Myocyte (in vitro differentiated cells): ENCODE data around the gene DOK5. TPM values are rescaled to one million over a fixed set of nuclear protein-coding genes. Genes with fewer than 3 reads are reported as not detected.
A peak's percentile ranks its signal among the peaks of the same experiment; 100 is the strongest.
"Not testable (repeated sequence)": the region's sequence is repeated elsewhere in the genome, so short reads cannot be mapped to it uniquely, and the experiment has no call there.

Experiments used
- DNase-seq: peaks from one replicate; pipeline ENCODE4 v3.0.0-alpha.2; 2012; ENCODE audit warnings: low read depth
- polyA plus RNA-seq: library from polyadenylated mRNA; unstranded; fragments of >200 nt; gene quantifications from one replicate; pipeline ENCODE4 v1.2.1, GENCODE V29; 2012; ENCODE audit warnings: missing spikeins
- total RNA-seq: library from RNA; depleted of rRNA; stranded (reverse); fragments of >200 nt; gene quantifications from 2 replicates; pipeline ENCODE4 v1.2.3, GENCODE V29; 2014

The DOK5 gene
- 0.10 and 0.96 TPM in 2 replicates for total RNA-seq
- polyA plus RNA-seq, result 2.4 TPM

DNA sequence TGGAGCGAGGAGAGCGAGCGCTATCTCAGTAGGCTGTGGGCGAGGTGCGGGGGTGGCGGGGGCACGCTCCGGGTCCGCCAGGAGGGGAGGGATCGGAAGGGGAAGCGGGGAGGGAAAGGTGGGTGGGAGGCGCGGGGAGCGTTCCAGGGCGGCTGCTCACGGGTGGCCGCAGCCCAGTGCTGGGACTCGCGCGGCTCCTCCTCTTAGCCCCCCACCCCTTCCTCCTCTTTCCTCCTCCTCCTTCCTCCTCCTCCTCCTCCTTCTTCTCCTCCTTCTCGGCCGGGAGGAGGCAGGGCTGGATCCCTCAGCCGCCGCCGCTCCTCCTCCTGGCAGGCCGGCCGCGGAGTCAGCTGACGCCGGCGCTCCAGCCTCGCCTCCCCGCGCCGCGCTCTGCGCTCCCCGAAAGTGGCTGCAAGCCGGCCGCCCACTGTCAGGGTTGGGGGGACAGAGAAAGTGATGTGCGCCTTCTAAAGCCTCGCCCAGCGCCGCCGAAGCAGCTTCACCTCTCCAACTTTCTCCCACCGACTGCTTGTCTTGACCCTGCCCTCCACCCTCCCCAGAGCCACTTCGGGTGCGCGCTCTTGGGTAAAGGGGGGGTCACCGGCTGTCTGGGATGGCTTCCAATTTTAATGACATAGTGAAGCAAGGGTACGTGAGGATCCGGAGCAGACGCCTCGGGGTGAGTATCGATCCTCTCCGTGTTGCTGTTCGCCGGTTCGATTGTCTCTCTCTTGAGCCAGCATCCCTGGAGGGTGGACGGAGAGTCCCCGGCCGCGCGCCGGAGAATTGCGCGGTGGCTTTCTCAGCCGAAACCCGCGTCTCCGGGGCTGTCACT lies at the start of gene DOK5:
DOK5 (plus strand) TSS at position 260 of the 835 bp plus-strand sequence; CDS start at position 614, 354 bp downstream.
- peak; percentile 14 for DNase-seq

DNA sequence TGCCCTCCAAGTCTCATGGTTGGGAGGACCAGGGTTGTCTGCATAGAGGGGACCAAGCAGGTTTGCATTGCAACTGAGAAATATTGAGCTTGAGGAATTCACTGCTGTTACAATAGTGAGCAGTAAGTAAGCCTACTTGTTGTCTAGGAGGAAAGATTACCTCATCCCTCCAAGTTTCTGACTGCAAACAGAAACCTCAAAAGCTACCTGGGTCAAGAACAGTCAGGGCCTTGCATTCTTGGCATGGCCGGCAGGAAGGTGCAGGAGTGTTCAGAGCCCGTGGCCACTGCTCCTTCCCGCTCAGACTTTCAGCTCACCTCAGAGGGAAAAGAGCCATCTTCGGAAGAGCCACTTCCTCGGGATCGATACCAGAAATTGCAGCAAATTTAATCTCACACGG lies 46.0 kb upstream of the DOK5 start:
- DNase-seq, result no peak

DNA sequence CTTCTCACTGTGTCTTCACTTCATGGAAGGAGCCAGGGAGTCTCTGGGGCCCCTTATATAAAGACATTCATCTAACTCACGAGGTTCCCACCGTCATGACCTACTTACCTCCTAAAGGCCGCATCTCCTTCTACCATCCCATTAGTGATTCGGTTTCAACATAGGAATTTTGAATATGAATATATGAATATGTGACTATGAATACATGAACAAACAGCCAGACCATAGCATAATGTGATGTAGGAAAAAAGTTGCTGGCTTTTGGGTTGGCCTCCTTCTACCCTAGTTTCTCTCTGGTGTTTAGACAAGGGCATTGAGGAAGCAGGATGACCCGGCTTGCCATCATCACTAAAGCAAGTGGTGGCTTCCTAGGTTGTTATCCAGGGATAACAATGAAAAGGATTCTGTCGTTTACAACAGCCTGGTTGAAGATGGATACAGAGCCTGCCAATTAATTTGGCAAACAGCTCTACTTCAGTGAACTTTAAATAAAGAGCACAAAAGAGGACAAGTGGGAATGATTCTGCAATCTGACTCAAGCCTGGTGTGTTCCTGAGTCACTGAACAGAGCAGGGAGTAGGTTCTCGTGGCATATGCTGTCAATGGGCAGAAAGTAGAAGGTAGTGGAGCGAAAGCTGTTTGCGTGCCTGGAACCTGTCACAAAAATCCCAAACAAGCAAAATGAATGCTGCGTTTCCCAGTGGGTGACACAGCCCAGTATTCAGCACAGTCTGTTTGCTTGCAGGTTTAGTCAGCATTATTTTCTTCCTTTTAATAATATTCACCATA lies 44.0 kb upstream of the DOK5 start:
- no peak for DNase-seq

DNA sequence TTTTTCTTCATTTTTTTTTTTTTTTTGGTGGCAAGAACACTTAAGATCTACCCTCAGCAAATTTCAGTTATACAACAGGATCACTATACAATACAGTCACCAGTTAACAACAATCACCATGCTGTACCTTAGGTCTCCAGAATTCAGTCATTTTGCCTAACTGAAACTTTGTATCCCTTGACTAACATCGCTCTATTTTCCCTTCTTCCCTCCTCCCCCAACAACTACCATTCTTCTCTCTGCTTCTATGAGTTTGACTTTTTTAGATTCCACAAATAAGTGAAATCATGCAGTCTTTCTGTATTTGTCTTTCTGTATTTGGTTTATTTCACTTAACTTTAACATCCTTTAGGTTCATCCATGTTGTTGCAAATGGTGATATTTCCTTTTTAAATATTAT lies 42.4 kb upstream of the DOK5 start:
- DNase-seq, result no peak

DNA sequence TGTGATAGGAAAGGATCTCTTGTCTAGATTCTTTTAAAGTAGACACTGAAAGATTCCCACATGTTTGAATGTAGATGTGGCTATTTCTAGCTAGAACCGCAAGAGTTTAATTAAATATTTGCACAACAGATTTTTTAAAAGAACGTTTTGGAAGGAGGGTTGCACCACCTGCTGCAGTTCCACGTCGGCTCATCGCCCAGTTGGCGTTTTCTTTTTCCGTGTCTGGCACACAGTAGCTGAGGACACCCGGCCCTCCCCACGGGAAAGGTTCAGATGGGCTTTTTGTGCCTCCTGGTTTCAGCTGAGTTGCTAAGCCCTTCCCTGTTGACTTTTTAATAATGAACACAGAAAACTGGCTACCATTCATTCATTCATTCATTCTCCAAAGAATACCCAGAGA lies 41.8 kb upstream of the DOK5 start:
- DNase-seq, result peak; percentile 57

DNA sequence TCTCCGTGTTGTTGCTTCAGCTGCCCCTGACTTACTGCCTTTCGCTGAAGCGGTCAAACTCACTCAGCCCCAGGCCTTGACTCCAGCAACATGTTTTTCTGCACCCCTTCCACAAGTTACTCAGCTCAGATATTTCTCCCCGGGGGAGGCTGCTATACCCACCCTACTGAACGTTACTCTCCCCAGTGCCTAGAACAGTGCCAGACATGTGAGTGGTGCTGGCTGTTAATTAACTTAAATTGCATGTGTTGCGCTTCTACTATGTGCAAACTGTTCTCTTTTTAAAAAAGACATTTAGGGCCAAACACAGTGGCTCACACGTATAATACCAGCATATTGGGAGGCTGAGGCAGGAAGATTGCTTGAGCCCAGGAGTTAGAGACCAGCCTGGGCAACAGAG lies 41.2 kb upstream of the DOK5 start:
- no peak for DNase-seq

DNA sequence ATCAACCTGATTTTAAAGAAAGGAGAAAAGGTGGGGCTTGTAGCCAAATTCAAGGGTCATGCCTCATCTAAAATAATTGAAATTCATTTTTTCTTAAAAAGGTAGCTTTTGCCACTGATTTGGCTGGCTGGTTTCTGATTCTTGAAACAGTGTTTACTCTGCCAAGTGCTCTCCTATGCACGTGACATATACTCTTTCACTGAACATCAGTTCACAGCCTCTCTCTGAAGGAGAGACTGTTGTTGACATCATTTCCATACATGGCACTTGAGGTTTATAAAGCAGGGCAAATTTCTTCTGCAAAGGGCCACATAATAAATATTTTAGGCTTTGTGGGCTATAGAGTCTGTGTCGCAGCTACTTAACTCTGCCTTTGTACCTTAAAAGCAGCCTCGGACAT lies 40.4 kb upstream of the DOK5 start:
- DNase-seq, result no peak

DNA sequence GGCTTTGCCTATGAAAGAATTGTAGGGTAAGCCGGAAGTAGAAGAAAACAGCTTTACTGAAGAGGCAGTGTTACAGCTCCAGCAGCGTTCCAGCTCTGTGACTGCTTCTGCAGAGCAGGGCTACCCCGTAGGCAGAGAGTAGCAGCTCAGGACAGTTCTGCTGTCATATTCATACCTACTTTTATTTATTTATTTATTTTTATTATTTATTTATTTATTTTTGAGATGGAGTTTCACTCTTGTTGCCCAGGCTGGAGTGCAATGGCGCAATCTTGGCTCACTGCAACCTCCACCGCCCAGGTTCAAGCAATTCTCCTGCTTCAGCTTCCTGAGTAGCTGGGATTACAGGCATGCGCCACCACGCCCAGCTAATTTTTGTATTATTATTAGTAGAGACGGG lies 39.0 kb upstream of the DOK5 start:
- DNase-seq, result not testable (repeated sequence)

DNA sequence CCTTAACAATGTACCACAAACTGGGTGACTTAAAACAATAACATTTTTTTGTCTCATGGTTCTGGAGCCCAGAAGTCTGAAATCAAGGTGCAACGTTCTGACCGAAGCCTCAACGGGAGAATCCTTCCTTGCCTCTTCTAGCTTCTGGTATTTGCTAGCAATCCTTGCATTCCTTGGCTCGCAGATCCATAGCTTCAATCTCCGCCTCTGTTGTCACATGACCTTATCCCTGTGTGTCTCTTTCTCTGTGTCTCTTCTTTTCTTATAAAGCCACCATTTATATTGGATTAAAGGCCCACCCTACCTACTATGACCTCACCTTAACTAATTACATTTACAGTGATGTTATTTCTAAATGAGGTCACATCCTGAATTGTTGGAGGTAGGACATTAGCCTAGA lies 37.2 kb upstream of the DOK5 start:
- no peak for DNase-seq

DNA sequence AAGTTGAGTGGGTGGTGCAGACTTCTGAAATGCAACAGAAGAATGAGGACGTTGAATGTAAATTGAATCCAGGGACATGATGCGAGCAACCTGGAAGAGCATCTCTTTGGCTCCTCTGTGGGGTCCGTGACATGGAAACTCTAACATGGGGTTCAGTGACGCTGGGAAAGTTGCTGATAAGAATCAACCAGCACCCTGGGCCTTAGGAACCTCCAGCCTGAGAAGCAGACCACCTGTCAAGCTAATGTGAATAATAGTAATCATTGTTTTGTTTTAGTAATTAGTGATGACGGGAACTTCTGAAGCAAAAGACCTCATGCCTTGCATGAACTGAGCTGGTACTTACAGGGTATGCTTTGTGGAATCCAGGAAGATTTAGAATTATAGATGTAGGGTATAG lies 25.2 kb upstream of the DOK5 start:
- no peak for DNase-seq

DNA sequence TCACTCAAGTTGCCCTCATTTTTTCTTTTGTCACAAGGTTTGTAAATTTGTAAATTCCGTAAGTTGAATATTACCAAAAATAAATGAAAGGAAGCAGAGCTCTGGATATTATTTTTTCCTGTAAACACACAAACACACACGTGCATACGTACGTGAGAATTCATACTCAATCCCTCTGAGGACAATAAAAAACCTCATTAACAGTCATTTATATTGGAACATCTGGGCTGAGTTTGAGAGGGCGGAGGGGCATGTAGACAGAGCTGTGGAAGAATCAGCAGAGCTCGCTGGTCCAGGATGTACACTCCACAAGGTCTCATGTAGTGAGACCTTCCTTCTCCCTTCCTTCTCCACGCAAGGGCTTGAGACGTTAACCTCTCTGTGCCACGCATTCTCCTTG lies 24.2 kb upstream of the DOK5 start:
- DNase-seq, result no peak

DNA sequence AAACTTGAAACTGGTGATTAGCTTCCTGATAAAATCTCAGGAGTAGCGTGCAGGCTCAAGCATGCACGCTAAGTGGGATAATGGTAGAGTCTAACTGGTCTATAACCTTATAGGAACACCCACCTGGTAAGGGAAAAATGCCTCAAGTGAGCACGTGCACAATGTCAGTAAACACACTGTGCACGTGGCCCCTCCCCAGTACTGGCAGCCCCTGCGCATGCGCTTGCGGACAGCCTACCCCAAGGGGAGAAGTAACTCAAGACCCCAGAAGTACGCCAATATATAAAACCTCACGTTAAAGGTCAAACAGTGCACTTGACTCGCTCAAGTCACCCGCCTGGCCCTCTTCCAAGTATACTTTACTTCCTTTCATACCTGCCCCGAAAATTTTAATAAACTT lies 23.1 kb upstream of the DOK5 start:
- no peak for DNase-seq

DNA sequence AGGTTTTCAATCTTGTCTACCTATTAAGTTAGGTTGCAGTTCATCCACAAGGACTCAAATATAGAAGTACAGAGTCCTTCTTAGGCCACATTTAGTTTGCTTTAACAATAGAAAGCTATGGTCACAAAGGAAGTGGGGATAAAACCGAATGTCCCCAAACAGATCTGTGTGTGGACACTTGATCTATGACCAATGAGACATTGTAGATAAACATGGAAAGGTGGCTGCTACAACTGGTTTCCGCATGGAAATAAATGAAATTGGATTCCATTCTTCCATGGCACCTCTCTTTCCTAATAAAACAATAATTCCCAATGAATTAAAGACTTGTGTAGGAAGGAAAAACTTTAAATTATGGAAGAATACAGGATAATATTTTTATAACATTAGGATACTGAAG lies 20.4 kb upstream of the DOK5 start:
- no peak for DNase-seq

DNA sequence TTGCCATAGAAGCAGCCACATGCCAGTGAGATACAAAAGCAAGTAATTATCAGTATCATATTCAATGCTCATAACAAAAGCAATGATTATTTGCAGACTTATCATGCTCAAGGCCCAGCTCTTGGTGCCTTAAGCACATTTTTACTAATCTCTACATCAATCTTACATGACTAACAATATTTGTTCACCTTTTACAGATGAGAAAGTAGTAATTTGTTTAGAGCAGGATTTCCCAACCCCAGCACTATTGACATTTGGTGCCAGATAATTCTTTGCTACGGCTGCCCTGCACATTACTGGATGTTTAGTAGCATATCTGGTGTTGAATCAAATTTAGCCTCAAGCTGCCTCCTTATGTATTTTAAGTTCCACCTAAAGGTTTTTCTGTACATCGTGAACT lies 19.0 kb upstream of the DOK5 start:
- no peak for DNase-seq

DNA sequence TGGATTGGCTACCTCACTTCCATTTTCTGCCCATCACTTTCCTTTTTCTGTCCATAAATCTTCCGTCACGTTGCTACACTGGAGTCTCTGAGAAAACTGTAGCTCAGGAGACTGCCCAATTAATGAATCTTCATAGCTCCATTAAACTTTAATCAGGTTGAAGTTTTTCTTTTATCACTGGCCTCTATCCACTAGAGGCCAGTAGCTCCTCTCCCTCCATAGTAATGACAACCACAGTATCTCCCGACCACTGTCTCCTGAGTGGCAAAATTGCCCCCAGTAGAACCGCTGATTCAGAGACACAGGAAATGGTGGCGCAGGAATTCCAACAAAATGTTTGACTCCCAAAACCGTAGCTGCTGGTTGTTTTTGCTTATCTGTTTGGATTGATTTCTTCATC lies 18.4 kb upstream of the DOK5 start:
- DNase-seq, result no peak

DNA sequence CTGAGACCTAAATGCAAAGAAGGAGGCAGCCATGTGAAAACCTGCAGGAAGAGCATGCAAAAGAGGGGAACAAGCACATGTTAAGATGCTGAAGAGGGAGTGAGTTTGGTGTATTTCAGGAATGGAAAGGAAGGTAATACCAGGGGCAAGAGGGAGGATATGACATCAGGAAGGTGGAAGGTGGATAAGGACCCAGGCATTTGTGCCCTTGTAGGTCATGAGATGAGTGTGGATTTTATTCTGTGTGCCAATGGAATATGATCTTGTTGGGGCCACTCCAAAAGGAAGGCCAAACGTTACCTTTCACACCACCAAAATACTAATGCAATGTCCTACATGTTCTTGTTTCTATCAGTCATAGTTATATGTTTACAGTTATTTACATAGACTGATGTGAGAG lies 17.2 kb upstream of the DOK5 start:
- DNase-seq, result no peak

DNA sequence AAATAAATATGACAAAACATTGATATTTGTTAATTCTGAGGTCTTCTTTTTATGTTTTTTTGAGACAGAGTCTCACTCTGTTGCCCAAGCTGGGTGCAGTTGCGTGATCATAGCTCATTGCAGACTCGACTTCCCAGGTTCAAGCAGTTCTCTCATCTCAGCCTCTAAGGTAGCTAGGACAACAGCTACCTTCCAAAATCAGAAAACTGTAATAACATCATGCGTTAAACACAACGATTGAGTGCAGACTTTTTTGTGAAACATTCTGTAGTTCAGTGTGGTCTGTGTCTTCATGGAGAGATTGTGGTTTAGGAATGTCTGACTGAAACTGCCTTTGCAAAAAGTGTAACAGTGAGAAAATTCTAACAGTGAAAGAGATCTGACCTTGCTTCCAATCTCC lies 16.1 kb upstream of the DOK5 start:
- no peak for DNase-seq

DNA sequence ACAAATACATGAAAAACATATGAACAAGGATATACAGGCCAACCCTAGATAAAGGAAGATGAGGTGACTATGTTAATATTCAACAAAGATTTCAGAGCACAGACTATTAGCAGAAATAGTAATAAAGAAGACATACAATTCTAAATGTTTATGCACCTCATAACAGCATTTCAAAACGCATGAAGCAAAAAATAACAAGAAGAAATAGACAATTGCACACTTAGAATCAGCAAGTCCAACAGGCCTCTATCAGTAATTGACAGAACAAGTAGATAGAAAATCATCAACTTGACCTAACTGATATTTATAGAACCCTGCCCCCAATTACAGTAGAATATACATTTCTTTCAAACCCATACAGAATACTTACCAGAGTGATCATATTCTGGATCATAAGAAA lies 11.4 kb upstream of the DOK5 start:
- DNase-seq, result no peak

DNA sequence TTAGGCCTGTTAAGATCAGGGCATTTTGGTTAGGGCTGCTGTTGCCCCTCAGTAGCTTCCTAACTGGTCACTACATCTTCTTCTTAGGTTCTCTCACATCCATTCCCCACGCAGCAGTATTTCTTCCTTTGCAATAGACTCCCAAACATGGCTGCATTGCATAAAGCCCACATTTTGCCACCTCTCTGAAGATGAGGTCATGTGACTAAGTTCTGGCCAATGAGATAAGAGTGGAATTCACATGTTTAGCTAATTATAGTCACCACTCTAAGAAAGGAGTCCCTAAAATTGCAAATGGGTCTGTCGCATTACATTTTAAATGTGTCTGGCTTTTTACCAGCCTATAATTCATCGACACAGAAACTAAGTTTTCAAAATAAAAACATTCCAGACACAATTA lies 9.3 kb upstream of the DOK5 start:
- no peak for DNase-seq

DNA sequence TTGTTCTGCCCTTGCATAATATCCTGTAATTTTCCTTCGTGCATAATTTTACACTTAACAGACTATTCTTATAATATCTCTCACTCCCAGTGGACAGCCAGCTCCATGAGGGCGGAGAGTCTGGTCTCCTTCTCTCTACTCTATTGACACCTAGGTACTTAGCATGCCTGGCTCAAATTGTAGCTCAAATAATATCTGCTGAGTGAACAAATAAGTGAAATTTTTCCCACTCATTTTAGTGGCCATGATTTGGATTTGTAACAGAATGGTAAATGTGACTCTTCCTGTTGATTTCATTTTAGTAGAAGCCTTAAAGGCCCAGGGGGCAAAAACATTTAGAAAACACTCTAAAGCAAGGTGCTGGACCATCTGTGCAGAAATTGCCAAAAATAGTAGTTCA lies 7.8 kb upstream of the DOK5 start:
- no peak for DNase-seq

DNA sequence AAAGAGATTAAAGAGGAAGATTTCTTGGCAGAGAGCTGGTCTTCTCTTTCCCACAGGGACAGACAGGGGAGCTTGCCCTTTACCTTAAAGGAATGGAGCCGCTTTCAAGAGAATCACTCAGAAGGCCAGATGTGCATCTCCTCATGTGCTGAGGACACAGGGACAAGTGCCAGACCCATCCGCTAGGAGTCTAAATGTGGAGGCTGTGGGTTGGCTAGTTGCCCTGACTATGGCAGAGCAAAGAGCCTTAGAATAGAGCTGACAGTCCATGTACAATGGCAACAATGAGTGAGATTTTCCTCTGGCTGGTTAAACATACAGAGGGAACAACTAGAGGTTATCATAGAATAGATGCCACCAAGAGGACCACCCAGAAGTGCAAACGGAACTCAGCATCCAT lies 7.3 kb upstream of the DOK5 start:
- DNase-seq, result peak; percentile 59

DNA sequence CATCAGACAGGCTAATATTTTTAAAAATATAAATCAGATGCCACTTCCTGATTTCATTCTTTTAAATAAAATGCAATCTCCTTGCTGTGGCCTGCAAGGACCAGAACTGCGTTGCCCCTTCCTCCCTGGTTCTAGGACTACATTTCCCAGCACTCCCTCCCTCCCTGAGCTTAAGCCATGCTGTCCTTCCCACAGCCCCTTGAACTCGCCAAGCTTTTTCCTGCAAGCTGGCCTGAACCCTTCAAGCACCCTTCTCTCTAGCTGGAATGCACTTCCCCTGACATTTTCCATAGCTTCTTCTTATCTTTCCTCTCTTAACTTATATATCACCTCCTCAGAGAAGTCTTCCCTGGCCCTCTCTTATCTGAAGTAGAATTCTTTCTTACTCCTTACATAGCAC lies 6.1 kb upstream of the DOK5 start:
- no peak for DNase-seq

DNA sequence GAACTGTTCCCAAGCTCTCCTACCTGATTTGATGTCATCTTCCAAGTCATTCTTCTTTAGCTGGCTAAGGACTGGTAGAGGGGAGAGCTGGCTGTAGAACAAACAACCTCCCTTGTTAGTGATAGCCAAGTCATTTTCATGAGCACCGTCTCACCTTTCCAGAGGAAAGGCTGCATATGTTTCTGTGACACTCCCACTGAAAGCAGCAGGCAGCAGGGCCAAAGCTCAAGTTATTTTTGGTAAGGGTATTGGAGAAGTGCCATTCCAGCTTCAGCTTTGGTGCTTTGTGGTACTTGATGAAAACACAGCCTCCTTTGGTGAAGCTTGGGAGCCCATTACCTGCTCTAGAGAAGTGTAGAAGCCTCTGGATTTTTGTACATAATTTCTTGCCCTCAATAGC lies 5.4 kb upstream of the DOK5 start:
- DNase-seq, result peak; percentile 3
